Activated T-cell treated with anti-CD3 and anti-CD28 coated beads, Interleukin-2, amount 50 U/mL, for 48 hours (primary cell): ENCODE data around the gene LRRC61.
"Not testable (repeated sequence)": the region's sequence is repeated elsewhere in the genome, so short reads cannot be mapped to it uniquely, and the experiment has no call there.

Source experiments
- DNase-seq, 2 experiments: peaks; one replicate each; pipeline ENCODE4 v3.0.0-alpha.2; 2020

Gene LRRC61

DNA sequence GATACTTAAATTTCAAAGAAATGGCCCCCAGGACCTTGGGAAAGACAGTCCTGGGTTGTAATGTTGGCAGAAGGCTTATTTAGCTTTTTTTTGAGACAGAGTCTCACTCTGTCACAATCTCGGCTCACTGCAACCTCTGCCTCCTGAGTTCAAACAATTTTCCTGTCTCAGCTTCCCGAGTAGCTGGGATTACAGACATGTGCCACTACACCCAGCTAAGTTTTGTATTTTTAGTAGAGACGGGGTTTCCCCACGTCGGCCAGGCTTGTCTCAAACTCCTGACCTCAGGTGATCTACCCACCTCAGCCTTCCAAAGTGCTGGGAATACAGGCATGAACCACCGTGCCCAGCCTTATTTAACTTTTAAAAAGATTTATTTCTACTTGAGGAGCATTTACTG lies 62.7 kb downstream of the LRRC61 start:
- DNase-seq: not testable (repeated sequence)
